HG02885 (cell line): ENCODE measurements around the gene ARFGAP1.

ENCODE experiments used
- ATAC-seq: cut with Tn5 transposase; IDR thresholded peaks from one replicate; pipeline ENCODE4 v1.9.1; 2021; ENCODE audit warnings: mild to moderate bottlenecking; ENCODE audit not compliant: unreplicated experiment, poor library complexity

ARFGAP1 gene

GRCh38 chr20:63272105-63273058 lies at the start of gene ARFGAP1:
Gene ARFGAP1 (plus strand): TSS chr20:63272813. CDS start chr20:63275581, 2,768 bp downstream.
- peak; percentile 92 for ATAC-seq

GRCh38 chr20:63223121-63223825 lies 49.3 kb upstream of the ARFGAP1 start:
- ATAC-seq = no peak

GRCh38 chr20:63223826-63224207 lies 48.8 kb upstream of the ARFGAP1 start:
- no peak for ATAC-seq

- ATAC-seq = no peak
These were observed 48.1 kb upstream of the ARFGAP1 start for GRCh38 chr20:63224412-63225081.

- no peak for ATAC-seq
These were observed 47.5 kb upstream of the ARFGAP1 start for GRCh38 chr20:63225082-63225454.

- no peak for ATAC-seq
These were observed 46.3 kb upstream of the ARFGAP1 start for GRCh38 chr20:63226042-63226943.

- ATAC-seq = no peak
These were observed 45.4 kb upstream of the ARFGAP1 start for GRCh38 chr20:63227260-63227659.

GRCh38 chr20:63228806-63229205 lies 43.8 kb upstream of the ARFGAP1 start:
- ATAC-seq = no peak

GRCh38 chr20:63230800-63231268 lies 41.8 kb upstream of the ARFGAP1 start:
- ATAC-seq = no peak

- ATAC-seq = no peak
These were observed 40.2 kb upstream of the ARFGAP1 start for GRCh38 chr20:63232235-63233060.

- no peak for ATAC-seq
These were observed 39.6 kb upstream of the ARFGAP1 start for GRCh38 chr20:63233061-63233344.

- no peak for ATAC-seq
These were observed 38.7 kb upstream of the ARFGAP1 start for GRCh38 chr20:63233924-63234323.

- no peak for ATAC-seq
These were observed 37.8 kb upstream of the ARFGAP1 start for GRCh38 chr20:63234693-63235398.

GRCh38 chr20:63235399-63235983 lies 37.1 kb upstream of the ARFGAP1 start, which contains the start of gene BIRC7:
Gene BIRC7 (plus strand): TSS chr20:63235905. CDS start chr20:63236097, 192 bp downstream.
- no peak for ATAC-seq

GRCh38 chr20:63236116-63236837 lies 36.3 kb upstream of the ARFGAP1 start:
- ATAC-seq = no peak

GRCh38 chr20:63238031-63238430 lies 34.6 kb upstream of the ARFGAP1 start:
- no peak for ATAC-seq

GRCh38 chr20:63238514-63239125 lies 34.0 kb upstream of the ARFGAP1 start:
- no peak for ATAC-seq
